ENCODE results near the gene RPL13. TPM values are rescaled to one million over a fixed set of nuclear protein-coding genes. Genes with fewer than 3 reads are reported as not detected.

RPL13 gene
- total RNA-seq, 2 donors from 2014 or later, result 4,239 to 4,547 TPM

DNA sequence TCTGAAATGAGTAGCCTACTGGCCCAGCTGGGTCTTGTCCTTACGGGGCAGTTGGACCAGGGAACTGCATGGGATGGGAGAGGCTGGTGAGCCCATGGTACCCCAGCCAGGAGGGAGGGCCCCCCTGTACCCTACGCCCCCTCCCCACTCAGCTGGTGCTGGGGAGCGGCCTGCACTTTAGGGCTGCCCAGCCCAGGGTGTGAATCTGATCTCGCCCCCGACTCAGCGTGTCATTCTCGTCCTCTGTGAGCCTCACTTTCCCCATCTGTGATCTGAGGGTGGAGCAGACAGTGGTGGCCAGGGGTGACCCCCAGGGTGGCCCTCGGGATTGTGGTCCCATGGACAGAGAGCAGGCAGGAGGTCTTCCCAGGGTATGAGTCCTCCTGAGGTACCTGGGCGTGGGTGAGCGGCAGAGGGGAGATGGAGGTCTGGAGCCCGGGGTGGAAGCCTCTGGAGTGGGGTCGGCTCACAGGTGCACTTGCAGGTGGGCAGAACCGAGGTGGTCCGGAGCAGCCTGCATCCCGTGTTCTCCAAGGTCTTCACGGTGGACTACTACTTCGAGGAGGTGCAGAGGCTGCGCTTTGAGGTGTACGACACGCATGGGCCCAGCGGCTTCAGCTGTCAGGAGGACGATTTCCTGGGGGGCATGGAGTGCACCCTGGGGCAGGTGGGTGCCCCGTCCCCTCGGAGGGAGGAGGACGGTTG is 16.7 kb downstream of the RPL13 start:
- peaks cover 7 to 11% of the 10 kb centered on the region in 2 donors for H3K27me3 ChIP-seq
- TF ChIP-seq, protein P1, sequence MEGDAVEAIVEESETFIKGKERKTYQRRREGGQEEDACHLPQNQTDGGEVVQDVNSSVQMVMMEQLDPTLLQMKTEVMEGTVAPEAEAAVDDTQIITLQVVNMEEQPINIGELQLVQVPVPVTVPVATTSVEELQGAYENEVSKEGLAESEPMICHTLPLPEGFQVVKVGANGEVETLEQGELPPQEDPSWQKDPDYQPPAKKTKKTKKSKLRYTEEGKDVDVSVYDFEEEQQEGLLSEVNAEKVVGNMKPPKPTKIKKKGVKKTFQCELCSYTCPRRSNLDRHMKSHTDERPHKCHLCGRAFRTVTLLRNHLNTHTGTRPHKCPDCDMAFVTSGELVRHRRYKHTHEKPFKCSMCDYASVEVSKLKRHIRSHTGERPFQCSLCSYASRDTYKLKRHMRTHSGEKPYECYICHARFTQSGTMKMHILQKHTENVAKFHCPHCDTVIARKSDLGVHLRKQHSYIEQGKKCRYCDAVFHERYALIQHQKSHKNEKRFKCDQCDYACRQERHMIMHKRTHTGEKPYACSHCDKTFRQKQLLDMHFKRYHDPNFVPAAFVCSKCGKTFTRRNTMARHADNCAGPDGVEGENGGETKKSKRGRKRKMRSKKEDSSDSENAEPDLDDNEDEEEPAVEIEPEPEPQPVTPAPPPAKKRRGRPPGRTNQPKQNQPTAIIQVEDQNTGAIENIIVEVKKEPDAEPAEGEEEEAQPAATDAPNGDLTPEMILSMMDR (IDR thresholded peaks at IDR 0.05), result no peak
- peaks cover 0 to 25% of the 10 kb centered on the region in 2 donors for H3K4me1 ChIP-seq
- no peak for DNase-seq (ENCODE audit: low spot score)
- no peak overlapping the region for H3K27ac ChIP-seq
- no peaks in the 10 kb centered on the region for H3K36me3 ChIP-seq
- no peak overlapping the region for H3K4me3 ChIP-seq
- no peaks in the 10 kb centered on the region for H3K9me3 ChIP-seq

DNA sequence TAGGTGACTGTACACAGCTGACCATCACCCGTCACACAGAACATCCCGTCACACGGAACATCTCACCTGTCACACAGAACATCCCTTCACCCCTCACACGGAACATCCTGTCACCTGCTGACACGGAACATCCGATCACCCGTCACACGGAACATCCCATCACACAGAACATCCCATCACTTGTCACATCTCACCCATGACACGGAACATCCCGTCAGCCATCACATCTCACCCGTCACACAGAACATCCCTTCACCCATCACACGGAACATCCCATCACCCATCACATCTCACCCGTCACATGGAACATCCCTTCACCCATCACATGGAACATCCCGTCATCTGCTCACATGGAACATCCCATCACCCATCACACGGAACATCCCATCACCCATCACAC is 18.9 kb downstream of the RPL13 start:
- H3K4me1 ChIP-seq, result peaks cover 0 to 25% of the 10 kb centered on the region in 2 donors
- peaks cover 7 to 11% of the 10 kb centered on the region in 2 donors for H3K27me3 ChIP-seq
- H3K27ac ChIP-seq, result no peak overlapping the region
- H3K9me3 ChIP-seq, result no peaks in the 10 kb centered on the region
- H3K4me3 ChIP-seq, result no peak overlapping the region
- H3K36me3 ChIP-seq, result no peaks in the 10 kb centered on the region
- no peak for DNase-seq (ENCODE audit: low spot score)
- TF ChIP-seq, protein P1 (IDR thresholded peaks at IDR 0.05), result no peak

DNA sequence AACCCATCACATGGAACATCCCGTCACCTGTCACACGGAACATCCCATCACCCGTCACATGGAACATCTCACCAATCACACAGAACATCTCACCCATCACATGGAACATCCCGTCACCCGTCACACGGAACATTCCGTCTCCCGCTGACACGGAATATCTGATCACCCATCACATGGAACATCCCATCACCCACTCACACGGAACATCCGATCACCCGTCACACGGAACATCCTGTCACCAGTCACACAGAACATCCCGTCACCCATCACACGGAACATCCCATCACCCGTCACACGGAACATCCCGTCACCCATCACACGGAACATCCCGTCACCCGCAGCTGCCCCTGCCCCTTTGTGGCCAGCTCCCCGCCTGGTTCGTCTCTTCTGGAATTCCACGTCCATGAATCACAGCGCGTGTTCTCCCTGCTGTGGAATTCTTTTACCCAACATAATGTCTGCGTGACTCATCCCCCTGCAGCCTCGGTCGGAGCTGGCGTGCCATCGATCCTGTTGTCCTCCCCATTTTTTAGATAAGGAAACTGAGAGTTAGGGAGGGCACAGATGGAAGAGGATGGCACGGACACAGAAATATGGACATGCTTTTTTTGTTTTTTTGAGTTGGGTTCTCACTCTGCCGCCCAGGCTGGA is 20.7 kb downstream of the RPL13 start:
- TF ChIP-seq, protein P1 (IDR thresholded peaks at IDR 0.05), result no peak

DNA sequence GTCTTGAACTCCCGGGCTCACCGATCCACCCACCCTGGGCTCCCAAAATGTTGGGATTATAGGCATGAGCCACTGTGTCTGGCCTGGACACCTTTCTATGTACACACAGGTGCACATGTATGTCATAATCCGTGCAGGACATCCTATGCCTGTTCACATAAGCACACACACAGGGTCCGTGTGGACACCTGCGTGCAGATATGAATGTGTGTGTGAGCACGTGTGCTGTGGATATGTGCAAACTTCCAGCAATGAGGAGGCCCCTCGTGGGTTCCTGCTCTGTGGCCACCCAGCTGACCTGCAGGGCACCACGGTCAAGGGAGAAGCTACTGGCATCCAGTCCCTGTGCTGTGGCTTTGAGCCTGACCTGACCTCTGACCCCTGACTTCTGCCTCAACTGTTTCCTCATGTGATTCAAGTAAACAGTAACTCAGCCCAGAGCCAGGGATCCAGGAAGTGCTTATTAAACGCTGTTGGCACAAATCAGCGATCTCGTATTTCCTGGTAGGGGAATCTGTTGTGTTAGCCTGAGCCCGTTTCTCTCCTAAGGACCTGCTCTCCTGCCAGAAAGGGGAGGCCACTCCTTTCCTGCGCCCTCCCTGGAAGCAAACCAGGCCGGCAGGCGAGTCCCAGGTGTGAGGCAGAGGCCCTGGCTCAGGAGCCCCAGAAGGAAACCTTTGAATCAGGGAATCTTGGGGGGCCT is 21.5 kb downstream of the RPL13 start:
- H3K36me3 ChIP-seq, result no peaks in the 10 kb centered on the region
- no peak for DNase-seq (ENCODE audit: low spot score)
- no peaks in the 10 kb centered on the region for H3K9me3 ChIP-seq
- no peak overlapping the region for H3K27ac ChIP-seq
- TF ChIP-seq, protein P1 (IDR thresholded peaks at IDR 0.05), result no peak
- no peak overlapping the region for H3K4me3 ChIP-seq
- no peaks in the 10 kb centered on the region for H3K27me3 ChIP-seq
- H3K4me1 ChIP-seq, result peaks cover 0 to 5% of the 10 kb centered on the region in 2 donors

More for the DNA sequence above, 20.7 kb downstream of the RPL13 start:
- Histone ChIP-seq H3K27me3 (no peaks in the 10 kb centered on the region), H3K36me3 (no peaks in the 10 kb centered on the region), H3K9me3 (no peaks in the 10 kb centered on the region), H3K4me1 (peaks cover 0 to 8% of the 10 kb centered on the region in 2 donors), H3K27ac (no peak overlapping the region), H3K4me3 (no peak overlapping the region)
- no peak for DNase-seq (ENCODE audit: low spot score)

DNA sequence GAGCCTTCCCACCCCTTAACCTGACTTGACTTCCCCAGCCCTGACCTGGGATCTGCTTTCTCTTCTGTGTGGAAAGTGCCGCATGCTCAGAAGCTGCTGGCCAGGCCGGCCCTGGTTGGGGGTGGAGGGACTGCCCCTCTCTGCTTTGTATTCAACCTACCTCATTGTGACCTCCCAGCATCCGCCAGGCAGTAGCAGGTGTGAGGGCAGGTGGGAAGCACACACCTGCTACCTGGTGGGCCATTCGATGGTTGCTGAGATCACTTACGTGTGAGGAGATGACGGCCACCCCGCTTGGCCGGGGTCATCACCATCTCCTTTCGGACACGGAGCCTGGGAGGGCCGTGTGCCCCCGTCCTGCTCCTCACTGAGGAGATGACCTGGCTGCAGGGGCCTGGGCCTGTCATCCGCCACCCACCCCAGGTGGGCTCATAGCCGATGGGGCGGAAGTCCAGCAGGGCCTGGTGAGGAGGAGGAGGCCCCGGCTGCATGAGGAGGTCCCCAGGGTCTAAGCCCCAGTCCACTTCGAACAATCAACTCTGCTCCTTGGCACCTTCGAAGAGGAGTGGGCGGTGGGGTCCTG is 22.2 kb downstream of the RPL13 start:
- H3K4me3 ChIP-seq, result no peak overlapping the region
- H3K4me1 ChIP-seq, result peaks cover 0 to 5% of the 10 kb centered on the region in 2 donors
- H3K27ac ChIP-seq, result no peak overlapping the region
- H3K9me3 ChIP-seq, result no peaks in the 10 kb centered on the region
- no peak for DNase-seq (ENCODE audit: low spot score)
- no peaks in the 10 kb centered on the region for H3K27me3 ChIP-seq
- no peaks in the 10 kb centered on the region for H3K36me3 ChIP-seq
- TF ChIP-seq, protein P1 (IDR thresholded peaks at IDR 0.05), result no peak

Data from right atrium auricular region (tissue), 2 donors.